Middle frontal gyrus (tissue), 1 donor: ENCODE data around the gene MYL11.
A peak's percentile ranks its signal among the peaks of the same experiment; 100 is the strongest.

Experiments
- DNase-seq: peaks from one replicate; pipeline ENCODE4 v3.0.0-alpha.2; 2015; ENCODE audit warnings: low spot score; ENCODE audit errors: extremely low spot score

MYL11 gene

DNA sequence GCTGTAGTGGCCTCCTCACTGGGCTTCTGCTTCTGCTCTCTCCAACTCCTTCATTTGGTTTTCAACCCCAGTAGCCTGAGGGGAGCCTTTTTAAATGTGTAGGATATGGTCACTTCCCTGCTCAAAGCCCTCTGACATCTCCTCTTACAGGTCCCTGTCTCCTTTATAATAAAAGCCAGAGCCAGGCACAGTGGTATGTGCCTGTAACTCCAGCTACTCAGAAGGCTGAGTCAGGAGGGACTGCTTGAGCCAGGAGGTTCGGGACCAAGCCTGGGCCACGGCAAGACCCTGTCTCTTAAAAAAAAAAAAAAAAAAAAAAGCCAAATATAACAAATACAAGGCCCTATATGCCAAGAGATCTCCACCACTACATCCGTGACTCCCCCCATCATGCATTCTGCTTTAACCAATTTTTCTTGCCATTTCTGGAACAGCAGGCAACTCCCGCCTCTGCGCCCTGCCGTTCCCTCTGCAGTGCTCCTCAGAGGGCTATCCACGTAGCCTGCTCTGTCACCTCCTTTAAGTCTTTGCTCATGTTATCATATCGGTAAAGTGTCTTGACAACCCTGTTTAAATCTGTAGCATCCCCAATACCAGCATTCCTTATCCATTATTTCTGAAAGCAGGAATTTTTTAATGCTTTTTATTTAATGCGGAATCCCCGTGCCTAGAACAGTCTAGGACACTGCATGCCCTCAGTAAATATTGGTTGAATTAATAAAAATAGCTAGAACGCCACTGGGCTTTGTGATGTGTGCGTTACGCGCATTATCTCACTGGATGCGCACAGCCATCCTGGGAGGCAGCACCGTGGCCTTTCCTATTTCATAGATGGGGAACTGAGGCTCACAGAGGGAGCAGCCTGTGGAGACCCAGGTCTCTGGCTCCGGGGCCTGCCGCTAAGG is 42.3 kb downstream of the MYL11 start:
- DNase-seq, result no peak

DNA sequence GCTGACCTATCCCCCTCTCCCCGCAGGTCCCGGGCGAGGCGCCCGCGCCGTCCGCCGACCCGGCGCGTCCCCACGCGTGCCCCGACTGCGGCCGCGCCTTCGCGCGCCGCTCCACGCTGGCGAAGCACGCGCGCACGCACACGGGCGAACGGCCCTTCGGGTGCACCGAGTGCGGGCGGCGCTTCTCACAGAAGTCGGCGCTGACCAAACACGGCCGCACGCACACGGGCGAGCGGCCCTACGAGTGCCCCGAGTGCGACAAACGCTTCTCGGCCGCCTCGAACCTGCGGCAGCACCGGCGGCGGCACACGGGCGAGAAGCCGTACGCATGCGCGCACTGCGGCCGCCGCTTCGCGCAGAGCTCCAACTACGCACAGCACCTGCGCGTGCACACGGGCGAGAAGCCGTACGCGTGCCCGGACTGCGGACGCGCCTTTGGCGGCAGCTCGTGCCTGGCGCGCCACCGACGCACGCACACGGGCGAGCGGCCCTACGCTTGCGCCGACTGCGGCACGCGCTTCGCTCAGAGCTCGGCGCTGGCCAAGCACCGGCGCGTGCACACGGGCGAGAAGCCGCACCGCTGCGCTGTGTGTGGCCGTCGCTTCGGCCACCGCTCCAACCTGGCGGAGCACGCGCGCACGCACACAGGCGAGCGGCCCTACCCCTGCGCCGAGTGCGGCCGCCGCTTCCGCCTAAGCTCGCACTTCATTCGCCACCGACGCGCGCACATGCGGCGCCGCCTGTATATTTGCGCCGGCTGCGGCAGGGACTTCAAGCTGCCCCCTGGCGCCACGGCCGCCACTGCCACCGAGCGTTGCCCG is 43.1 kb downstream of the MYL11 start:
- peak; percentile 90 for DNase-seq

DNA sequence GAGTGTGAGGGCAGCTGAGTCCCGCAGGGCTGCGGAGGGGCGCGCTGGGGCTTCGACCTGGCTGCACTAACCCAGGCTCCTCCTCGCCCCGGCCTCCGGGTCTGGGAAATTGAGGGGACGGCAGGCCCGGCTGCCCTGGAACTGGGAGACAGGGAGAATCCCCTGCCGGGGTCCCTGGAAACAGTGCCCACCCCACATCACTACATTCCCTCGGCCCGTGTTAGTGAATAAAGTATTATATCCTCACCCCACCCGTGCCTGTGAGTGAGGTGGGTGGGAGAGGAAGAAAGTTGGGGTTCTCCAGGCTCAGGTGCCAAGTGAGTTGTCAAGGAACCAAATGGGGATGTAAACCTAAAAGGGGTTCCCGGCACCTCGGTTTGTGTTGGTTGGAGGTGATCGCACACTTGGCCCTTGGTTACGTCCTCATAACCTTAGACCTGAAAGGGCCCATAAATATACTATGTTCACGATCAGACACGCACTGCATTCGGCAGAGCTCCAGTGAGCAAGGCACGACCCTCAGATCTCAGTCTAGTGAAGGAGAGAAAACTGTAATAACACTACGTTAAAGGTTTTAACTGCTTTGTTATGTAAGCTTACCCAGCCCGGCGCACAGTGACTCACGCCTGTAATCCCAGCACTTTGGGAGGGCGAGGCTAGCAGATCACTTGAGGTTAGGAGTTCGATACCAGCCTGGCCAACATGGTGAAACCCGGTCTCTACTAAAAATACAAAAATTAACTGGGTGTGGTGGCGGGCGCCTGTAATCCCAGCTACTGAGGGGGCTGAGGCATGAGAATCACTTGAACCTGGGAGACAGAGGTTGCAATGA is 44.0 kb downstream of the MYL11 start:
- DNase-seq, result no peak

GRCh38 chr16:30421010-30421409 is 46.4 kb downstream of the MYL11 start:
- no peak for DNase-seq
